IMR-90 (cell line): ENCODE measurements around the gene BEAN1. TPM values are rescaled to one million over a fixed set of nuclear protein-coding genes. Genes with fewer than 3 reads are reported as not detected.

Experiments
- ATAC-seq: fragments of 200-7000 bp; cut with Tn5 transposase; 2 replicates; pipeline ENCODE4 v1.9.1; 2020; ENCODE audit warnings: low read depth, mild to moderate bottlenecking, moderate library complexity
- BruUV-seq: library from RNA; stranded (reverse); fragments of 400-500 nt; replicated peaks from 2 replicates; lab custom pipeline; 2021; lab: Mats Ljungman, UMichigan
- CTCF ChIA-PET: fragments of 300-600 bp; formaldehyde crosslinking; extraction: SDS; loops from one replicate; lab custom pipeline; 2021; ENCODE audit warnings: antibody characterized with exemption; lab: Yijun Ruan, JAX
- POLR2A ChIA-PET: fragments of 300-600 bp; sonication (Branson Sonifier 250); formaldehyde crosslinking; loops from one replicate; lab custom pipeline; 2022; ENCODE audit warnings: antibody characterized with exemption; ENCODE audit not compliant: unreplicated experiment; lab: Charles Lee
- DNase-seq: peaks from one replicate; pipeline ENCODE4 v3.0.0; 2013
- H2AFZ ChIP-seq: replicated peaks from 2 replicates; pipeline ENCODE3; 2013; ENCODE audit warnings: low read length, mild to moderate bottlenecking; ENCODE audit not compliant: poor library complexity
- H2AK5ac ChIP-seq: 2 replicates; pipeline ENCODE4 v1.6.1; 2013; ENCODE audit warnings: low read depth, low read length, inconsistent platforms
- H2AK9ac ChIP-seq: replicated peaks from 2 replicates; pipeline ENCODE3; 2013; ENCODE audit warnings: mild to moderate bottlenecking, low read depth, low read length, moderate library complexity; ENCODE audit not compliant: poor library complexity
- H2BK120ac ChIP-seq: 2 replicates; pipeline ENCODE4 v1.6.1; 2013; ENCODE audit warnings: low read depth, low read length, inconsistent platforms
- H2BK15ac ChIP-seq: 3 replicates; pipeline ENCODE4 v1.6.1; 2013; ENCODE audit warnings: low read depth, low read length, inconsistent platforms
- H2BK20ac ChIP-seq: 2 replicates; pipeline ENCODE4 v1.6.1; 2013; ENCODE audit warnings: low read depth, mild to moderate bottlenecking, inconsistent platforms, low read length, moderate library complexity
- H2BK5ac ChIP-seq: 2 replicates; pipeline ENCODE4 v1.6.1; 2013; ENCODE audit warnings: mild to moderate bottlenecking, low read depth, low read length, inconsistent platforms; ENCODE audit not compliant: poor library complexity, severe bottlenecking
- H3K14ac ChIP-seq: replicated peaks from 2 replicates; pipeline ENCODE4 v1.6.1; 2013; ENCODE audit warnings: low read depth, low read length, inconsistent platforms
- H3K18ac ChIP-seq: 2 replicates; pipeline ENCODE4 v1.6.1; 2013; ENCODE audit warnings: low read depth, low read length, control low read depth
- H3K23ac ChIP-seq: 2 replicates; pipeline ENCODE4 v1.6.1; 2013; ENCODE audit warnings: low read depth, low read length, inconsistent platforms
- H3K27ac ChIP-seq: 2 replicates; pipeline ENCODE4 v1.5.1; 2013; ENCODE audit warnings: mild to moderate bottlenecking, control low read depth, low read length; ENCODE audit not compliant: insufficient read depth
- H3K27me3 ChIP-seq: 2 replicates; pipeline ENCODE4 v1.6.1; 2013; ENCODE audit warnings: low read length; ENCODE audit not compliant: control insufficient read depth, insufficient read depth
- H3K36me3 ChIP-seq: 2 replicates; pipeline ENCODE4 v1.6.1; 2013; ENCODE audit warnings: low read length, mixed read lengths; ENCODE audit not compliant: control insufficient read depth, insufficient read depth
- H3K4ac ChIP-seq: 2 replicates; pipeline ENCODE4 v1.6.1; 2013; ENCODE audit warnings: low read depth, low read length, inconsistent platforms
- H3K4me1 ChIP-seq: 2 replicates; pipeline ENCODE4 v1.6.1; 2013; ENCODE audit warnings: low read length, mixed read lengths; ENCODE audit not compliant: control insufficient read depth, insufficient read depth
- H3K4me2 ChIP-seq: 2 replicates; pipeline ENCODE4 v1.6.1; 2013; ENCODE audit warnings: low read depth, mild to moderate bottlenecking, control low read depth, low read length, moderate library complexity
- H3K4me3 ChIP-seq: 2 replicates; pipeline ENCODE4 v1.5.1; 2013; ENCODE audit warnings: low read depth, mild to moderate bottlenecking, control low read depth, low read length, moderate library complexity; ENCODE audit not compliant: insufficient read depth
- H3K56ac ChIP-seq: 2 replicates; pipeline ENCODE4 v1.6.1; 2013; ENCODE audit warnings: low read length, inconsistent platforms; ENCODE audit not compliant: insufficient read depth; ENCODE audit errors: extremely low read depth
- H3K79me1 ChIP-seq, 2 experiments: 2 replicates each; pipeline ENCODE4 v1.6.1; 2013; ENCODE audit warnings: low read length in 2 of 2, inconsistent platforms in 1 of 2, low read depth in 1 of 2
- H3K9ac ChIP-seq: 2 replicates; pipeline ENCODE4 v1.6.1; 2013; ENCODE audit warnings: low read depth, low read length, control low read depth
- H3K9me1 ChIP-seq: 2 replicates; pipeline ENCODE4 v1.6.1; 2013; ENCODE audit warnings: low read length, inconsistent platforms; ENCODE audit not compliant: insufficient read depth
- H3K9me3 ChIP-seq: 2 replicates; pipeline ENCODE4 v1.6.1; 2013; ENCODE audit warnings: low read length; ENCODE audit not compliant: control insufficient read depth, insufficient read depth
- H4K20me1 ChIP-seq: 2 replicates; pipeline ENCODE4 v1.6.1; 2013; ENCODE audit warnings: low read length, inconsistent platforms; ENCODE audit not compliant: insufficient read depth
- H4K5ac ChIP-seq: 2 replicates; pipeline ENCODE4 v1.6.1; 2013; ENCODE audit warnings: mild to moderate bottlenecking, low read depth, low read length, control low read depth
- H4K8ac ChIP-seq, 2 experiments: 2 replicates each; pipeline ENCODE4 v1.6.1; 2013; ENCODE audit warnings: low read depth in 2 of 2, low read length in 2 of 2, control low read depth in 1 of 2, inconsistent platforms in 1 of 2
- H4K91ac ChIP-seq: 2 replicates; pipeline ENCODE4 v1.6.1; 2013; ENCODE audit warnings: low read depth, low read length, inconsistent platforms; ENCODE audit not compliant: insufficient read depth
- BHLHE40 ChIP-seq: fragments of 150-350 bp; IDR thresholded peaks from 2 replicates; pipeline ENCODE4 v1.6.1; 2016; ENCODE audit warnings: mild to moderate bottlenecking, low read depth, low read length
- CEBPB ChIP-seq: IDR thresholded peaks from 2 replicates; pipeline ENCODE4 v1.6.1; 2012; ENCODE audit warnings: low read depth, low read length, improper control_type of control experiment
- CHD1 ChIP-seq: IDR thresholded peaks from 2 replicates; pipeline ENCODE4 v1.6.1; 2012; ENCODE audit warnings: low read depth, low read length, improper control_type of control experiment
- MAFK ChIP-seq: IDR thresholded peaks from 2 replicates; pipeline ENCODE4 v1.6.1; 2012; ENCODE audit warnings: low read depth, low read length, improper control_type of control experiment
- MAZ ChIP-seq: IDR thresholded peaks from 2 replicates; pipeline ENCODE4 v1.6.1; 2012; ENCODE audit warnings: low read depth, mild to moderate bottlenecking, low read length, improper control_type of control experiment, moderate library complexity, borderline replicate concordance
- MXI1 ChIP-seq: IDR thresholded peaks from 2 replicates; pipeline ENCODE4 v1.6.1; 2012; ENCODE audit warnings: low read depth, mild to moderate bottlenecking, low read length, moderate library complexity, borderline replicate concordance
- NFE2L2 ChIP-seq: fragments of 150-350 bp; IDR thresholded peaks from 2 replicates; pipeline ENCODE4 v1.6.1; 2016; ENCODE audit warnings: low read depth, mild to moderate bottlenecking, low read length
- POLR2A ChIP-seq: IDR thresholded peaks from 2 replicates; pipeline ENCODE4 v1.6.1; 2012; ENCODE audit warnings: mild to moderate bottlenecking, low read depth, low read length
- RAD21 ChIP-seq: IDR thresholded peaks from 2 replicates; pipeline ENCODE4 v1.6.1; 2012; ENCODE audit warnings: low read length, improper control_type of control experiment
- RFX5 ChIP-seq: IDR thresholded peaks from 2 replicates; pipeline ENCODE4 v1.8.0; 2012; ENCODE audit warnings: low read depth, mild to moderate bottlenecking, low read length, moderate library complexity
- SMC3 ChIP-seq: fragments of 150-350 bp; IDR thresholded peaks from 2 replicates; pipeline ENCODE4 v1.6.1; 2016; ENCODE audit warnings: low read depth, mild to moderate bottlenecking, antibody characterized with exemption, low read length, moderate library complexity
- USF2 ChIP-seq: fragments of 150-350 bp; IDR thresholded peaks from 2 replicates; pipeline ENCODE4 v1.6.1; 2017; ENCODE audit warnings: mild to moderate bottlenecking, antibody characterized with exemption, low read length, low read depth
- WGBS, 2 experiments: methylation state at CpG; one replicate each; pipeline versions ENCODE4 v1.1.5 to v1.1.7; 2013; ENCODE audit warnings: missing lambda C conversion rate in 2 of 2; ENCODE audit not compliant: insufficient read length in 1 of 2; ENCODE audit errors: extremely low coverage in 2 of 2; 5-methylcytosine and 5-hydroxymethylcytosine counted together
- dilution Hi-C: fragments of 300-500 bp; cut with HindIII; formaldehyde crosslinking; loops from one replicate; pipeline ENCODE4 v1.14.3; 2018; ENCODE audit warnings: low sequenced_read_pairs; ENCODE audit not compliant: unreplicated experiment
- in situ Hi-C: fragments of 300-500 bp; cut with MboI; formaldehyde crosslinking; loops from 3 replicates; pipeline ENCODE4 v1.14.3; 2019; ENCODE audit warnings: low sequenced_read_pairs, inconsistent platforms, mixed read lengths
- intact Hi-C: fragments of 100-400 bp; cut with micrococcal nuclease; formaldehyde crosslinking; loops from 2 replicates; pipeline ENCODE4 v1.10.0; 2022
- polyA plus RNA-seq, 3 experiments: library from polyadenylated mRNA; depleted of rRNA; stranded (reverse); fragments of >200 nt; gene quantifications; 2 replicates each; pipeline ENCODE4 v1.2.3, GENCODE V29; 2012; ENCODE audit warnings: low replicate concordance in 1 of 3
- total RNA-seq: library from RNA; depleted of rRNA; stranded (reverse); fragments of >200 nt; gene quantifications from 2 replicates; pipeline ENCODE4 v1.2.3, GENCODE V29; 2012
- TF ChIP-seq, protein P1 (sequence below): conservative IDR thresholded peaks from 2 replicates; pipeline ENCODE4 v1.5.1; 2012; ENCODE audit warnings: mild to moderate bottlenecking, low read depth, low read length, improper control_type of control experiment

BEAN1 gene
- total and polyA plus RNA-seq, 2 of the 4 experiments (the other 2 are of a cell fraction), result not detected

GRCh38 chr16:66529475-66529874 is 102.4 kb downstream of the BEAN1 start:
- ChIA-PET CTCF (no interaction called here), POLR2A (no interaction called here)
- Histone ChIP-seq H2BK120ac (no peak overlapping the region), H3K27ac (no peak overlapping the region), H4K8ac (no peak overlapping the region), H3K4me3 (no peak overlapping the region), H4K91ac (no peak overlapping the region), H4K20me1 (no peaks in the 10 kb centered on the region), H2BK20ac (no peak overlapping the region), H3K79me1 (no peaks in the 10 kb centered on the region), H3K4ac (no peak overlapping the region), H4K5ac (no peak overlapping the region), H3K23ac (no peak overlapping the region), H3K18ac (no peak overlapping the region), H2BK5ac (no peak overlapping the region), H2AFZ (no peak overlapping the region), H3K4me2 (no peak overlapping the region), H3K9me3 (no peaks in the 10 kb centered on the region), H3K14ac (no peak overlapping the region), H3K9me1 (peaks cover 10% of the 10 kb centered on the region; the same call in 1 of the 2 replicates), H3K4me1 (no peaks in the 10 kb centered on the region), H3K27me3 (no peaks in the 10 kb centered on the region), H2BK15ac (no peak overlapping the region), H3K56ac (no peak overlapping the region), H2AK9ac (no peak overlapping the region), H3K36me3 (peaks cover 50% of the 10 kb centered on the region), H2AK5ac (no peak overlapping the region), H3K9ac (no peak overlapping the region)
- 80% methylated on average over 1 of the region's 6 CpGs; no CpG with 5 or more reads in 1 of the 2 experiments for WGBS, 2 experiments
- in situ Hi-C loops, result no loop called here
- intact Hi-C loops, result no loop called here
- no TSS peak for BruUV-seq
- no peak for ATAC-seq
- dilution Hi-C loops, result no loop called here
- DNase-seq, result no peak
- TF ChIP-seq BHLHE40, result no peak
- TF ChIP-seq RAD21, result no peak
- TF ChIP-seq MAFK, result no peak
- no peak for TF ChIP-seq RFX5
- TF ChIP-seq MAZ, result no peak
- TF ChIP-seq CHD1, result no peak
- TF ChIP-seq MXI1, result no peak
- no peak for TF ChIP-seq CEBPB
- TF ChIP-seq POLR2A, result no peak
- TF ChIP-seq, protein P1, sequence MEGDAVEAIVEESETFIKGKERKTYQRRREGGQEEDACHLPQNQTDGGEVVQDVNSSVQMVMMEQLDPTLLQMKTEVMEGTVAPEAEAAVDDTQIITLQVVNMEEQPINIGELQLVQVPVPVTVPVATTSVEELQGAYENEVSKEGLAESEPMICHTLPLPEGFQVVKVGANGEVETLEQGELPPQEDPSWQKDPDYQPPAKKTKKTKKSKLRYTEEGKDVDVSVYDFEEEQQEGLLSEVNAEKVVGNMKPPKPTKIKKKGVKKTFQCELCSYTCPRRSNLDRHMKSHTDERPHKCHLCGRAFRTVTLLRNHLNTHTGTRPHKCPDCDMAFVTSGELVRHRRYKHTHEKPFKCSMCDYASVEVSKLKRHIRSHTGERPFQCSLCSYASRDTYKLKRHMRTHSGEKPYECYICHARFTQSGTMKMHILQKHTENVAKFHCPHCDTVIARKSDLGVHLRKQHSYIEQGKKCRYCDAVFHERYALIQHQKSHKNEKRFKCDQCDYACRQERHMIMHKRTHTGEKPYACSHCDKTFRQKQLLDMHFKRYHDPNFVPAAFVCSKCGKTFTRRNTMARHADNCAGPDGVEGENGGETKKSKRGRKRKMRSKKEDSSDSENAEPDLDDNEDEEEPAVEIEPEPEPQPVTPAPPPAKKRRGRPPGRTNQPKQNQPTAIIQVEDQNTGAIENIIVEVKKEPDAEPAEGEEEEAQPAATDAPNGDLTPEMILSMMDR, result no peak
- no peak for TF ChIP-seq USF2
- no peak for TF ChIP-seq NFE2L2
- no peak for TF ChIP-seq SMC3
